NT2/D1 (cell line): ENCODE measurements around the gene BAZ1B.
"Not testable (repeated sequence)": the region's sequence is repeated elsewhere in the genome, so short reads cannot be mapped to it uniquely, and the experiment has no call there.

Experiments used
- DNase-seq: peaks from one replicate; pipeline ENCODE4 v3.0.0-alpha.2; 2011; ENCODE audit warnings: low read depth, low spot score
- H3K27me3 ChIP-seq: 2 replicates; pipeline ENCODE4 v1.6.0; 2011; ENCODE audit warnings: mild to moderate bottlenecking; ENCODE audit not compliant: insufficient read length, insufficient read depth
- H3K36me3 ChIP-seq: 2 replicates; pipeline ENCODE4 v1.6.1; 2011; ENCODE audit warnings: mild to moderate bottlenecking, low read length, mixed read lengths; ENCODE audit not compliant: insufficient read depth, insufficient read length
- H3K4me1 ChIP-seq: 2 replicates; pipeline ENCODE4 v1.5.1; 2011; ENCODE audit not compliant: insufficient read depth, insufficient read length
- H3K4me3 ChIP-seq: 2 replicates; pipeline ENCODE4 v1.5.1; 2011; ENCODE audit warnings: low read depth; ENCODE audit not compliant: insufficient read length
- H3K9ac ChIP-seq: 2 replicates; pipeline ENCODE4 v1.6.0; 2011; ENCODE audit warnings: low read depth; ENCODE audit not compliant: insufficient read length
- H3K9me3 ChIP-seq: 2 replicates; pipeline ENCODE4 v1.5.1; 2011; ENCODE audit warnings: mild to moderate bottlenecking, low read length; ENCODE audit not compliant: insufficient read depth
- SUZ12 ChIP-seq: IDR thresholded peaks from 2 replicates; pipeline ENCODE4 v1.6.1; 2011; ENCODE audit not compliant: insufficient read length, insufficient read depth; ENCODE audit errors: extremely low read depth
- YY1 ChIP-seq: IDR thresholded peaks from 2 replicates; pipeline ENCODE4 v1.6.1; 2011; ENCODE audit not compliant: insufficient read length, insufficient read depth
- ZNF274 ChIP-seq: IDR thresholded peaks from 2 replicates; pipeline ENCODE4 v1.6.1; 2011; ENCODE audit warnings: mild to moderate bottlenecking, low read depth, low read length

The BAZ1B gene

GRCh38 chr7:73533742-73534141 lies 11.6 kb upstream of the BAZ1B start:
- Histone ChIP-seq H3K9me3 (no peaks in the 10 kb centered on the region), H3K4me3 (no peak overlapping the region), H3K4me1 (peaks cover 3% of the 10 kb centered on the region), H3K36me3 (peaks cover 25% of the 10 kb centered on the region), H3K9ac (no peak overlapping the region), H3K27me3 (no peaks in the 10 kb centered on the region)
- no peak for TF ChIP-seq YY1
- no peak for TF ChIP-seq ZNF274
- TF ChIP-seq SUZ12, result no peak
- no peak for DNase-seq

GRCh38 chr7:73532224-73532623 lies 10.1 kb upstream of the BAZ1B start:
- H3K4me1 ChIP-seq, result peaks cover 3% of the 10 kb centered on the region
- H3K4me3 ChIP-seq, result no peak overlapping the region
- H3K9ac ChIP-seq, result no peak overlapping the region
- TF ChIP-seq YY1 (no peak), SUZ12 (no peak), ZNF274 (no peak)
- H3K9me3 ChIP-seq, result no peaks in the 10 kb centered on the region
- no peaks in the 10 kb centered on the region for H3K27me3 ChIP-seq
- DNase-seq, result no peak
- peaks cover 11% of the 10 kb centered on the region for H3K36me3 ChIP-seq

- no peak for DNase-seq
- Histone ChIP-seq H3K4me1 (no peaks in the 10 kb centered on the region), H3K4me3 (no peak overlapping the region), H3K9me3 (no peaks in the 10 kb centered on the region), H3K36me3 (no peaks in the 10 kb centered on the region), H3K27me3 (no peaks in the 10 kb centered on the region), H3K9ac (no peak overlapping the region)
- TF ChIP-seq YY1 (no peak), SUZ12 (no peak), ZNF274 (no peak)
Observed at GRCh38 chr7:73530800-73531199, 8.7 kb upstream of the BAZ1B start.

GRCh38 chr7:73526896-73527821 lies 5.1 kb upstream of the BAZ1B start:
- DNase-seq, result no peak
- Histone ChIP-seq H3K27me3 (no peaks in the 10 kb centered on the region), H3K9ac (no peak overlapping the region), H3K4me3 (no peak overlapping the region), H3K4me1 (no peaks in the 10 kb centered on the region), H3K9me3 (no peaks in the 10 kb centered on the region), H3K36me3 (no peaks in the 10 kb centered on the region)
- TF ChIP-seq SUZ12 (no peak), YY1 (no peak)

- not testable (repeated sequence) for H3K4me3 ChIP-seq, H3K4me1 ChIP-seq, H3K36me3 ChIP-seq, DNase-seq, H3K27me3 ChIP-seq, H3K9me3 ChIP-seq, H3K9ac ChIP-seq
Observed at GRCh38 chr7:73526158-73526494, 4.0 kb upstream of the BAZ1B start.

GRCh38 chr7:73521636-73522104 lies 423 bp downstream of the BAZ1B start:
- no peaks in the 10 kb centered on the region for H3K27me3 ChIP-seq
- H3K4me3 ChIP-seq, result peak overlapping the region; percentile 60
- H3K9ac ChIP-seq, result peak overlapping the region; percentile 86
- no peaks in the 10 kb centered on the region for H3K9me3 ChIP-seq
- H3K4me1 ChIP-seq, result peaks cover 2% of the 10 kb centered on the region
- H3K36me3 ChIP-seq, result peaks cover 35% of the 10 kb centered on the region
- no peak for DNase-seq
- TF ChIP-seq ZNF274, result no peak
- no peak for TF ChIP-seq YY1
- no peak for TF ChIP-seq SUZ12

- peaks cover 2% of the 10 kb centered on the region for H3K4me1 ChIP-seq
- H3K27me3 ChIP-seq, result no peaks in the 10 kb centered on the region
- H3K36me3 ChIP-seq, result peaks cover 42% of the 10 kb centered on the region
- TF ChIP-seq ZNF274, result no peak
- no peak for TF ChIP-seq YY1
- TF ChIP-seq SUZ12, result no peak
- peak overlapping the region; percentile 86 for H3K9ac ChIP-seq
- no peaks in the 10 kb centered on the region for H3K9me3 ChIP-seq
- peak overlapping the region; percentile 60 for H3K4me3 ChIP-seq
- DNase-seq, result no peak
Observed at GRCh38 chr7:73520673-73521635, 1.1 kb downstream of the BAZ1B start.
